ENCODE measurements around the gene HOXD9.

Gene HOXD9

DNA sequence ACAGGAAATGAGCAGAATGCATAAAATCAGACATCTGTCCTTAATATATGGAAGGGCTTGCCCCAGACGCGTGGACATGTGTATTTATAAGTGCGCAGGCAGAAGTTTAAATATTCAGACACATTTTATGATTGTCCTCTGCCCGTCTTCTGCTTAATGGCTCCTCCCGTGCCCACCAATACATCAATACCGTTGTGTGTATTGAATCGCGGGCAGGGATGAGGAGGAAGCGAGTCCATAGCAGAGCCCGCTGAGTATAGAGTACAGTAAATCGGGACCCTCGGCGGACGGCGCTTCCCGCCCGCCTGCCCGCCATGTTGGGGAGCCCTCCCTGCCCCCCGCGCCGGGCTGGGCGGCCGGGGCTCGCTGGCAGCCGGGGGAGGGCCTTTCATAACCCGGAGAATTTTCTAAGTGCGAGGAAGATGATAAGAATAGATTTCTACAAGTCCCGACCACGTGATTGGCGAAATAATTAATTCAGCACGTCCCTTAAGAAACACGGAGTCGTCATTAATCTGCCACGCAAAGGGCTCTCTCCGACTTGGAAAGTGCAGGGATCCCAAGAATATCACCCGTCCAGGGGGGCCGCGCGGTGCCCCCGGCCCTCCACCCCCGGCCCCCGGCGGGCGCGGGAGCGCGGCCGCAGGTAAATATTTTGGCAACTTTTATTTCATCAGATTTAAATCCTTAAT lies 34.4 kb downstream of the HOXD9 start, which contains the start of gene HOXD3:
TSS of gene HOXD3 (plus strand) at position 501 of the 692 bp plus-strand sequence. CDS start 11,808 bp downstream, outside the sequence.
- DNase-seq: no peak

DNA sequence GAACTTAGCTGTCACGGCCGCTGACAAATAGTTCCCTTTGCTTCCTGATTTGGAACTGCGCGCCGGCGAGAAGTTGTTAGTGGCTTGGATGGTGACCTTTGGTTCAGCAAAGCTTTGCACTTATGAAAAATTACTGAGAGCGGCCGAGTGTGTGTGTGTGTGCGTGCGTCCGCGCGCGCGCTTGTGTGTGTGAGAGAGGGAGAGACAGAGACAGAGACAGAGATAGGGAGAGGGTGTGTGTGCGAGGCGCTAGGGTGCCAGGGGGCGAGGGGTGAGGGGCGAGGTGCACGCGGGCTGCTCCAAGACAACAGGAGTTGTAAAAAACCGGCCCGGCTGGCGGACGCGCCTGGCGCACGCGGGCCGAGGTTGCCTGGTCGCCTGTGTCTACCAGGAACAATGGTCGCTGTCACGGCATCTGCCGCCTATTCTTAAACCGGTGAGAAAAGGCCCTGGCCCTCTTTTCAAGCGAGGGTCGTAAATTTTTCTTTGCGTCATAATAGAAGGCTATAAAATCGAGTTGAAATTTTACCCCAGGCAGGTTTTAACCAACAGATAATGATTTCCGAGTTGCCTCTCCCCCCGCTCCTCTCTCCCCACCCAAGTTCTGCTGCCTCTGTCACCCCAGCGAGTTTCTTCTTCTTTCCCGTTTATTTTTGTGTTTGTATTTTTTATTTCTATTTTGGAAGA lies 35.1 kb downstream of the HOXD9 start:
- no peak for DNase-seq

DNA sequence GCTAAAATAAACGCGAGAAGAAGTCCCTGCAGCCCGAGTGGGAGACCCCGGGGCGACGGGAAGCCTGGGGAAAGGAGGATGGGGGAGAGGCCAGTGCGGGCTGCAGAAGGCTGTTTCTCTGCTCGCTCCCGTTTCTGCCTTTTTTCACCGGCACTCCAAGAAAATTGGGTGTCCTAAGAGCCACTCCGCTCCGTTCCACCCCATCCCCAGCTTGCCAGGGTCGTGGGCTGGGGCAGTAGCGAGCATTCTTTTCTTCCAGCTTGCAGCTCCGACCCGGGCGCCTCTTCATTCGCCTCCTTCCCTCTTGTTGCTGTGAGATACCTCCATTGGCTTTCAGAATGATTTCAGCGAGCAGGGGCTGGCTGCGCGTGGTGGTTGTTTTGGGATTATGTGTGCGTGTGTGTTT lies 35.7 kb downstream of the HOXD9 start:
- no peak for DNase-seq

DNA sequence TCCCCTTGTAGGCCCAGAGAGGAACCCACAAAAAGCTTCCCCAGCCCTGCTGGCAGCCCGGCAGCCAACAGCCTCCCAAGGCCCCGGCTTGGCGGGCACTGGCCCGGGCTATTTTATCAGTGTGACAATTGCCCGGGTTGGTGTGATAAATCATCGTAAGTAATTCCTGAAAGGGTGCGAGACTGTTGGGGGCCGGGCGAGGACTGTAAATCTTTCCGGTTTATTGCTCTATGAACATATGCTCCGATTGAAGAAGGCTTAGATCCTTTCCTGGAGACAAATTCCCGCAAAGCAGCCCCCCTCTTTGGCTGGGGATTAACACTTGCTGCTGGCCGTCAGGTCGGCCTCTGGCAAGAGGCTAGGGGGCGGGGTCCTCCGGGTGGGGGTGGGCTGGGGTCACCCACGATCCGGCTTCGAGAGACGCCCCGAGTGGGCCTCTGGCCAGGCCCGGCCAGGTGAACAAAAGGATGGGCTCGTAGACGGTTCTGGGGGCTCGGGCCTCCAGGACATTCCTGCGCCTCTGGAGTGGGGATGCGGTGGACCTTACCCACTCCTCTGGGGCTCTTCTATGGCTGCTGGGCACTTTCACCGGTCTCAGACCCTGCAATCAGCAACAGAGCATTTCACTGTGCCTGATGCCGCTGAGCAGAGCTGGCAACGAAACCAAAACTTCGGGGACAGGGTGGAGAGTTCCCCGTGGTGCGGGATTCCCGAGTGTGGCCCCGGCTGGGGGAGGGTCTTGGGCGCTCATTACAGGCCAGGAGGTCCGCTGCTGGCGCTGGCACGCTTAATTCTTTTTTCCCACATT lies 36.5 kb downstream of the HOXD9 start:
- no peak for DNase-seq

DNA sequence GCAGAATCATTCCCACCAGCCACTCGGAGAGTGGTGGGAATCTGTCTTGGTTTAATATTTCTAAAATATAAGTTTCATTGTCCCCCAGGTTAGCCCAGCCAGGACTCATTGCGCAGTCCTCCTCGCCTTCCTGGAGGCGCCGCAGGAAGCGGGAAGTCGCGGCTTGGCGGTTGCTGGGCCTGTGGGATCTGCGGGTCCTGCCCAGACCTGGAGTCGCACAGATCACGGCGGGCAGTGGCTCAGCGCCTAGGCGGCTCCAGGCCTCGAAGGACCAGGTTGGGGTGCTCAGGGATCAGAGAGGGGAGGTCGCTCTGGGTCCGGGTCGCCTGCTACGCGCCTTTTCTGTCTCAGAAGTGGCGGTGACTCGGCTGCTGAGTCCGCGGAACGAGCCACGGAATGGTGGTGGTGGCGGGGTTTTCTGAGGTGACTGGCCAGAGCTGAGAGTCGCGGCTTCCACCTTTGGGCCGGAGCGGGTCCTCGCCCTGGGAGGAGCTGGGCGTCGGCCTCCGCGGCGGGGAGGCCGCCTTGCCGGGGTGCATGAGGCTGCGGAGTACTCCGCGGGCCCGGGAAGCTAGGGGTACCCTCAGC lies 37.2 kb downstream of the HOXD9 start:
- DNase-seq: no peak

DNA sequence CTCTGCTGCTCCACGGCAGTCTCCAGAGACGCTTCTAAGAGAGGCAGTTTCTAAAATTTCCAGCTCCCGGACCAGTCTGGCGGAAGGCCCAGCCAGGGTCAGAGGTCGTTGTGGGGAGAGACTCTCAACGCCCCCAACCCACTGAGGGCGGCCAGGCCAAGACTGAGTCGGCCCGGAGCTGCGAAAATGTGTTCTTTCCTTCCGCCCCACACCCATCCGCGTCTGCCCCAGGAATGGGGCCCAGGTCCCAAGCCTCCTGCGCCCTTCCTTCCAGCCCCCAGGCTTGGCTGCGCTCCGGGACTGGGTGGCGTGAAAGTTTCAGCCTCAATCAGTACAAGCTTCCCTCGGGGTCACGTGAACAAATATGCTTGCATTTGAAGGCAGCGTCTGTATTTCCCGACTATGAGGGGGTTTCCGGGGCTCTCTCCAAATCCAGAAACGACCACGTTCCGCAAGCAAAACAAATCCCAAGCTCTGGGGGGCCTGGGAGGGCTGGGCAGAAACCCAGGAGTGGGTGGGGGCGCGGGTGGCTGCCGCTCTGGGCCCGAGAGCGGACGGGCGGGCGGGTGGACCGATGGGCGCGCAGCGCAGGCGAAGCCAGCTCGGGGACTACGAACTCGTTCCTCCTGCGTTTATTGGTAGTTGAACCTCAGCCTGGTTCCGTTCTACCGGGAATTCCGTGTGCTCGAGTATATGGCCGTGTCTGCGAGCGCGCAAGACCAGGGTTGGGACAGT lies 37.9 kb downstream of the HOXD9 start:
- no peak for DNase-seq

DNA sequence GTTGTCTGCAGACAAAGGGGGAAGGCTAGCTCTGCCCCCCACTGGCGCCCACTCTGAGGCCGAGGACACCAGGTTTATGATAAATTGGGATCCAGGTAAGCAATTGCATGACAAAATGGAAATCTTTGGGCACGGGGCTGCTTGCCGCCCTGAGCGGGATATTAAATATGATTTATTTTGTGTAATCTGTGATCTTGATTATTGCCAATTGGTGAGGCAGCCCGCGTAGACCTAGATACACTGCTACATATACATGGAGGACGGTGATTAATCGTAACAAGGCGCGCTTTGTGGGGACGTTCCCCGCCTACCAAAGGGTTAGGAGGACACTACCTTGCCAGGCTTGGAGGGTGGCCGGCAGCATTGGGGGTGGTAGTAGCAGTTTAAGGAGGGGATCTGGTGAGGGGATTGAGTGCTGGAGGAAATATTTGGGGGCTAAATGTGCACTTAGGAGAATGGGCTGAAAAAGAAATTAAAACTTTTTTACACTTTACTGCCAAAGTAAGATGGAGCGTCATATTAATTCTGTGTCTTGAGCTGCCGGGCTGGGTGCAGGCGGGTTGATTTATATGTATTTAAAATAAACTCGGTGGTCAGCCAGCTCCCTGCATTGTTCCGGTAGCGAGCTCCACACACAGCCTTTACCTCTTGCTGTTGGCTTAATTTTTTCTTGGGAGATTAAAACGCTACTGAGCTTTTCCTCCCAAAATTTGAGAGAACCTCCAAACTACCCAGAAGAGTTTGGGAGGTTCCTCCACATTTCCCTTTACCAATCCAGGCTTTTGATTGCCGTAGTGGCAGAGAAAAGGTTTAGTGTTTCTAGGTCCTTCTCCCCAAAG lies 38.7 kb downstream of the HOXD9 start:
- no peak for DNase-seq

DNA sequence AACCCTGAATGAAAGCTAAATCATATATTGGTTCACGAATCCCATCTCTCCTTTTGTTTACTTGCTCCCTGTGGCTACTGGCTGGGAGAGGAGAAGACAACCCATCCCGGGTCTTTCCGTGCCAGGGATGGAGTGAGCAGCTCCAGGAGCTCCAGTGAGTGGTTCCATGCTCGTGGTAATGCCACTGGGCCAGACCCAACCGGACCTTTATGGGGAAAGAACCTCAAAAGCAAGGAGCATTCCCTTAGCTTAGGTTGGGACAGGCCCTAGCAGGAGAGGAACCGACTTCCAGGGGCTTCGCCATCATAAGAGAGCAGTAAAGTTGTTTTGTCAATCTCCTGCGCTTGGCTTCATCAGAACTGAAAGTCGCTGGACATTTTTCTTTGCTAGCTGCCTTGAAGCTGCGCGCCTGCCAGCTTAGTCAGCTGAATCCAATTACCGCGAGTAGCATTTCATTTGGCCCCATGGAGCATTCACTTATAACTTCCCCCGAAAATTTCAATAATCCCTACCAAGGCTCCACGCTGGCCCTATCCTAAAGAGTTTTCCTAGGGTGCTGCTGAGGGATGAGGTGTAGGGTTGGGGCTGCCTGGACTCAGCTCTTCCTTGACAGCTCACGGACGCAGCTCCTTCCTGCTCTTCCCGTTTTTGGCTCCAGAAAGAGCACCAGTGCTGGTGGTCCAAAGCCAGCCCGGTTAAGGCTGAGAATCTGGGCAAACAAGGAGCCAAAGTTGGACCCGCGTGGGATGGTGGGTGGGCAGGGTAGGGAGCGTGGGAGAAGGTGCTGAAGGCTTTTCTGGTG lies 39.5 kb downstream of the HOXD9 start:
- no peak for DNase-seq

DNA sequence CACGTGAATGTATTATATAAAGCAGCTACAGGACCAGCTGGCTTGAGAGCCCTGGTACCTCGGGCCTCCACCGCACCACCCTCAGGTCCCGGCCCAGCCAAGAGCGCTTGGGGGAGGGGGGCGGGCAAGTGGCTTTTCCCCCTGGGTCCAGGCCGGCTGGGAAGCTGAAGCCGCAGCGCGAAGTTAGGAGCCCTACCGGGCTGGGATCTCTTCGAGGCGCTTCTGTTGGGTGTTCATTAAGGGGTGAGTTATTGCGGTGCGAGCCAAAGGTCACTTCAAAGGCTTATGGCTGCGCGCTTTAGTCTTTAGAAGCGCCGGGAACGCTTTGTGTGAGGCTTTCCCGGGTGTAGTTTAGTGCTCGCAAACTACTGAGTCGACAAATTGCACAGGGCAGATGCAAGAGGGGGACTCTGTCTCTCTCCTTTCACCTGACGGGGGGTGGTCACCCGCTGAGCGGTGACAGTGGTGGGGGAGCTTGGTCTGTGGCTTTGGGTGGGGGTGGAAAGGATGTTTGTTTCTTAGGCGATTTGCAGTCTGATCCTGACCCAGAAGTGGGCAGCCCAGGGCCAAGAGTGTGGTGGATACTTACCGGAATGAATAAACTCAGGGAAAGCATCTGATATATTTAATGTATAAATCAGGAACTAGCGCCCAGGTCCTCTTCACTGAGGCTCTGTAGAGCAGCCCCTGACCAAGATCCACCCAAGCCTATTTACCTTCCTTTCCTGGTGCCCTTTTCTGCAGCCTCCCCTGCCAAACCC lies 40.6 kb downstream of the HOXD9 start:
- DNase-seq: no peak

DNA sequence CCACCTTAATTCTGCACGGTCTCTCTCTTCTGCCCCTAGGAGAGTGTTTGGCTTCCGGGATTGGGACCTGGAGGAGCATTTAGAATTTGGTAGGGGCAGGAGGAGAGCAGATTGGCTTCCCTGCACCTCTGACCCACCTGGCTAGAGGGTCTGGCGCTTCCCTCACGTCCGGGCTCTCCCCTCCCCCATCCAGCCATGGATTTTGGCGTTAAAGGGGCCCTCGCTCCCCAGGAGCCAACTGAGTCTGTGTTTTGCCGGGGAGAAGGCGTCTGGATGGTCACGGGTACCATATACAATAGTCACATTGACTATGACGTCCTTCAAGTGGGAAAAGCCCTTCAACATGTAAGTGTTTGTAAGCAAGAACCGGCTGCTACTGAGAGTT lies 41.1 kb downstream of the HOXD9 start:
- no peak for DNase-seq

DNA sequence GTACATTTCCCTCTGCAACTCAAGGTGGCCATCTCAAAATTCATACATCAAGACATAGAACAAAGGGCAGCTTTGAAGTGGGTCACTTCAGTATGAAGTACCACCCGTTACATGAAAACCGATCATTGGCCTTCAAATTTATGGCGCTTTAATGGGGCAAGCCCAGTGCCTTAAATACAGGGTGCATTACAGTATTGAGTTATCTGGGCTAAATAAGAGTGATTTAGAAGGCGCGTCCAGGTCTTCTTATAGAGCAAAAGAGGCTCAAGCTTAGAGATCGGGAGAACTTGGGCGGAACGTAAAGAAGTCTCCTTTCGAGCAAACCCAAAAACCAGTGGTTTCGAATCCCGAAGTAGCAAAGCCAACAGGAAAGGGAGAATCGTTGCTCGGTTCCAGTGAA lies 41.7 kb downstream of the HOXD9 start:
- no peak for DNase-seq

DNA sequence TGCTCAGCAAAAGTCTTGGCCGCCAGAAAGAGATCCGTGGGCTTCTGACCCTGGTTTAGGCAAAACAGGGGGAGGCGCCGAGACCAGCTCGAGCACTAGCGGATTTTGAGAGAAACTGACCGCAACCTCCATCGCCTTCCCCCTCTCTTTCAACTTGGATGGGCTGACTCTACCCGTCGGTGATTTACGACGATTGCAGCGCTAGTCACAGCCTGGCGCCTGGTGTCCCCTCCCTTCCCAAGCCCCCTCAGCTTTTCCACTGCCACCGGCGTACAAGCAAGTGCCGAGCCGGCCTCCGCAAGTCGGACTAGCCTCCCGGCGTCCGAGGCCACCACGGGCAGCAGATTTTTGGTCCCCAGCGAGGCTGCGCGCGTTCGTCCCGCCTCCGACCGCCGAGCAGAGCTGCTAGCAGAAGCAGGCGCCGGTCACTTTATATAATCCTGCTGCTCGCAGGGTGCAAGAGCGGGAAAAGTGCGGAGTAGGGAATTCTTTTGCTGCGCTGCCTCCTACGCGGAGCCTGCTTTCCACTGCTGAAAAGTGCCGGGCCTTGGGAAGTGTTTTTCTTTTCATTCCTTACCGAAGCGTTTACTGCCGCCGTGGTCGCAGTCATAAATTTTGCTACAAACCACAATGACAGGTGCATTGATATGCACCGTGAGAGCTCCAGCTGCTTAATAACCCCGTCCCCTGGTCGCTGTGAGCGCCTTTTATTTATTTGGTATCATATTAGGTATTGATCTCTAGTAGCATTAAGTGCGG lies 42.3 kb downstream of the HOXD9 start:
- DNase-seq: no peak

DNA sequence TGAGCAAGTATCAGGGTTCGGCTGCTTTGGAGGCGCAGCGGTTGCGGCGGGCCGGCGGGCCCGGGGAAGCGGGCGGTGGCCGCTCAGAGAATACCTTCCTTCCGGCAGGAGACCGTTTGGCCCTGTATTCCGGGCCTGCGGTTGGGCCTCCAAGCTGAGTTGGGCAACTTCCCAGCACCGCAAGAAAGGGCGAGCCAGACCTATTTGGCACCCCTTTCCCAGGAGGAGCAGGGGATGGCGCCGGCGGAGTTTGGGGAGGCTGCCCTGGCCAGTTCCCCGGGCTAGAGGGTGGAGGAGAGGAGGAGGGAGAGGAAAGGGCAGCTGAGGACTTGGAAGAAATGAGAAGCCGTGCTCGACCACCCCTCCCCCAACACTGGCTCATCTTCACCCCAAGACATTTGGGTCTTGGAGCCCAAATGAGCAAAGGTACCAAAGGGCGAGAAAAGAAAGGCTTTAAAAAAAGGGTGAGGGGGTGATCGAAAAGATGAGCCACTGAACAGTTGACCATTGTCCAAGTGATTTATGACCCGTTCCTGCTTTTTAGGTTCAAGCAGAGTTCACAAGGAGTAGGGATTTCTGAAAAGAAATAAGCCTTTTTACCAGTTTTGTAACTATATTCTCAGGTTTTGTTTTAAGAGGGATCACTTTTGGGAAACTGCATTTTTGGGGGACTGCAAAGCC lies 43.0 kb downstream of the HOXD9 start:
- DNase-seq: no peak

DNA sequence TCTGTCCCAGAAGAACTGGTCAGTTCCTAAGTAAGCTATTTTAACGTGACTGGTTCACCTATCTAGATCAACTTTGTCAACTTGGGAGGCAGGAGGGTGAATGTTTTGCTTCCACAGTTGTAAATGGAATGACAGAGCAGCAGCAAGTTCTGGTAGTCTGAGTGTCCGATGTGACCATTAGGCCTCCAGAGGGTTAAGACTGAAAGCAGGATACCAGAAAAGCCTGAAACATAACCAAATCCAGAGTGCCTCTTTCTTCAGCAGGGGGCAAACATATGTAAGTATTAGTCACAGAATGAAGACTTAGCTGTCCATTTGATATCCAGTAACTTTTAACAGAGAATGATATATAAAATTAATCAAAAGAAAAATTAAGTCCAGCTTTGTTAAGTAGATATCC lies 43.8 kb downstream of the HOXD9 start:
- no peak for DNase-seq

DNA sequence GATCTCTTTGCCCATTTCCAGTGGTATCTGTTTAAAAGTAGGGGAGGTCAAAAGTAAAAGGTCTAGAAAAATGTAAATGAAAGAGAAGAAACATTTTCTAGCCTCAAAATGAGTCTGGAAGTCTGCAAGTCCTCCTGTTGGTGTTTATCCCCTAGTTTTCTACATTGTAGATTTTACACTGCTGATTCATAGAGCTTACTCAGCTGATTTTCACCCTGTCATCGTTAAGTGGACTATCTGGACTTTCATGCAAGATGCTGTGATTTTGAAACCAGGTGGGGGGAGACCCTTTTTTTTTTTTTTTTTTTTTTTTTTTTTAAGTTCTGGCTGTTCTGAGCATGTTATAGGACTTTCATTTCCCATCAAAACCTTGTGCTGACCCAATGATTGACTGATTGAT lies 44.9 kb downstream of the HOXD9 start:
- no peak for DNase-seq

DNA sequence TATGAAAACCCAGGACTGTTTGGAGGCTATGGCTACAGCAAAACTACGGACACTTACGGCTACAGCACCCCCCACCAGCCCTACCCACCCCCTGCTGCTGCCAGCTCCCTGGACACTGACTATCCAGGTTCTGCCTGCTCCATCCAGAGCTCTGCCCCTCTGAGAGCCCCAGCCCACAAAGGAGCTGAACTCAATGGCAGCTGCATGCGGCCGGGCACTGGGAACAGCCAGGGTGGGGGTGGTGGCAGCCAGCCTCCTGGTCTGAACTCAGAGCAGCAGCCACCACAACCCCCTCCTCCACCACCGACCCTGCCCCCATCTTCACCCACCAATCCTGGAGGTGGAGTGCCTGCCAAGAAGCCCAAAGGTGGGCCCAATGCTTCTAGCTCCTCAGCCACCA lies 46.7 kb downstream of the HOXD9 start:
- no peak for DNase-seq

DNA sequence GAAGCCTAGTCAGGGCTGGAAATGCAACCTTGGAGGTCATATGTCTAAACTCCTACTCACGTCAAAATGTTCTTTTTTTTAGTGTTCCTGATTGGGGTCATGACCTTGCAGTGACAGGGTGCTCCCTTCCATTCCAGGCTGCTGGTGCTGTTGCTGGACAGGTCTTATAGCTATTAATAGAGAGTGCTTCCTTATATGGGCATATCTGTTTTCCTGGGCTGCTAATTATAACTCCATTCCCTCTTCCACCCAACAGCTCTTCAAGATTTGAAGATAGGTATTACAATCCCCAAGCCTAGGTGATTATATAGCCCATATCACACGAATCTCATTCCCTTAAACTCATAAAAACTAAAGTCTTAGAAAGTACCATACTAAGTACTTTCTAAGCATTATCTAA lies 47.2 kb downstream of the HOXD9 start:
- no peak for DNase-seq

DNA sequence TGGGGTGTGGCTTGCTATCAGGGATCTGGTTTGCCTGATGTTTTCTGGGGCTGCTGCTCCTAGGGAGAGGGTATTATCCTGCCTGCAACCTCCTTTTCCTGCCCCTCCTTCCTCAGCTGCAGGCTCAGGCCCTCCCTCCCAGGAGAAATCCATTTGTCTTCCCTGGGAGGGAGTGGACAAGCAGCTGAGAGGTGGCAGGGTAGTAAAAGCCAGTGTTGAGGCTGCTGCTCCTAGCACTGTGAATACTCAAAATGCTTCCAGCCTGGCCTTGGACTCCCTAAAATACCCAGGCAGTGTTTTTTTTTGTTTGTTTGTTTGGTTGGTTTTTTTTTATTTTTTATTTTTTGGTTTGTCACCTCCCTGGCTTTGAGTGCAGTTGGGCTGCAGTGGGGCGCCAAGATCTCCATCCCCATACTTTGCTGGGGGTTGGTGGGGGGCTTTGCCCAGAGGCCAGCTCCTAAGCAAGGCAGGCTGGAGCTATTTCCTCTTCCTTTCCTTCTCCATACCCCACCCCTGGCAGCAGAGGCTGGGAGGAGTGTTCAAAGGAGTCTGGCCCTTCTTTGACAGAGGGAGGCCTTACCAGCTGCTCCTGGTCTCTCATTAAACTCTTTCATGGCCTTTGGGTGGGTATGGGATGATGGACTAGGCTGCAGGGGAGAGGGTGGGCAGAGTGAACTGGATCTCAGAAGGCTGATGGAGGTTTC lies 48.2 kb downstream of the HOXD9 start:
- no peak for DNase-seq
